Smooth muscle cell (in vitro differentiated cells): Measurements from ENCODE around the gene FAM219A. TPM values are rescaled to one million over a fixed set of nuclear protein-coding genes. Genes with fewer than 3 reads are reported as not detected.

ENCODE experiments used
- DNase-seq: peaks from one replicate; lab custom pipeline; 2025; ENCODE audit not compliant: unreplicated experiment; lab: John Stamatoyannopoulos, UW
- H2AFZ ChIP-seq: fragments of 200-600 bp; sonication (generic); 2 replicates; pipeline ENCODE4 v1.6.0; 2016; ENCODE audit warnings: antibody characterized with exemption, low read depth, mild to moderate bottlenecking
- H3F3A ChIP-seq: fragments of 200-600 bp; sonication (generic); 2 replicates; pipeline ENCODE4 v1.6.0; 2017; ENCODE audit warnings: antibody characterized with exemption, low read depth
- H3K27ac ChIP-seq: fragments of 200-600 bp; sonication (generic); 2 replicates; pipeline ENCODE4 v1.5.1; 2016; ENCODE audit warnings: low read depth, mild to moderate bottlenecking
- H3K27me3 ChIP-seq: fragments of 200-600 bp; sonication (generic); 2 replicates; pipeline ENCODE4 v1.6.1; 2016; ENCODE audit warnings: low read depth, mild to moderate bottlenecking
- H3K36me3 ChIP-seq: fragments of 200-600 bp; sonication (generic); 2 replicates; pipeline ENCODE4 v1.5.1; 2016; ENCODE audit warnings: low read depth
- H3K4me1 ChIP-seq: fragments of 200-600 bp; sonication (generic); 2 replicates; pipeline ENCODE4 v1.5.1; 2016; ENCODE audit warnings: low read depth
- H3K4me2 ChIP-seq: fragments of 200-600 bp; sonication (generic); 2 replicates; pipeline ENCODE4 v1.6.0; 2016; ENCODE audit warnings: mild to moderate bottlenecking
- H3K4me3 ChIP-seq: fragments of 200-600 bp; sonication (generic); 2 replicates; pipeline ENCODE4 v1.5.1; 2016; ENCODE audit warnings: mild to moderate bottlenecking
- H3K79me2 ChIP-seq: fragments of 200-600 bp; sonication (generic); 2 replicates; pipeline ENCODE4 v1.6.0; 2016; ENCODE audit warnings: low read depth, mild to moderate bottlenecking
- H3K9ac ChIP-seq: fragments of 200-600 bp; sonication (generic); 2 replicates; pipeline ENCODE4 v1.6.0; 2016; ENCODE audit warnings: low read depth
- H3K9me3 ChIP-seq: fragments of 200-600 bp; sonication (generic); replicated peaks from 2 replicates; pipeline ENCODE4 v1.5.1; 2016; ENCODE audit warnings: low read depth
- H4K20me1 ChIP-seq: fragments of 200-600 bp; sonication (generic); 2 replicates; pipeline ENCODE4 v1.6.0; 2016; ENCODE audit warnings: low read depth
- WGBS: methylation state at CpG from one replicate; pipeline ENCODE4 v1.1.7; 2016; ENCODE audit warnings: low lambda C conversion rate; 5-methylcytosine and 5-hydroxymethylcytosine counted together
- polyA plus RNA-seq: library from polyadenylated mRNA; unstranded; fragments of >200 nt; fragmentation: Nextera tagmentation; extraction: Ambion mirVana; gene quantifications from 2 replicates; pipeline ENCODE4 v1.2.1, GENCODE V29; 2016
- total RNA-seq: library from RNA; depleted of rRNA; stranded (reverse); fragments of >200 nt; gene quantifications from 2 replicates; pipeline ENCODE4 v1.2.3, GENCODE V29; 2014
- TF ChIP-seq, protein P1 (sequence below): fragments of 200-600 bp; sonication (generic); IDR thresholded peaks from 2 replicates; pipeline ENCODE4 v1.5.1; 2017; ENCODE audit warnings: borderline replicate concordance, mild to moderate bottlenecking, antibody characterized with exemption; ENCODE audit not compliant: insufficient read depth, poor library complexity, severe bottlenecking

The FAM219A gene
- total and polyA plus RNA-seq, 2 experiments from 2014 or later: 13.3 to 29.5 TPM

GRCh38 chr9:34502471-34502870, 44.1 kb upstream of the FAM219A start:
- Histone ChIP-seq H3K4me1 (no peaks in the 10 kb centered on the region), H3K4me3 (no peak overlapping the region), H3K9ac (no peak overlapping the region), H3K9me3 (no peaks in the 10 kb centered on the region), H3K4me2 (no peak overlapping the region), H3K27ac (no peak overlapping the region), H2AFZ (no peak overlapping the region), H4K20me1 (no peaks in the 10 kb centered on the region), H3K27me3 (peaks cover 11% of the 10 kb centered on the region), H3K36me3 (no peaks in the 10 kb centered on the region), H3K79me2 (no peaks in the 10 kb centered on the region), H3F3A (no peaks in the 10 kb centered on the region)
- WGBS: 76% methylated on average over 10 of the region's 10 CpGs
- TF ChIP-seq, protein P1, sequence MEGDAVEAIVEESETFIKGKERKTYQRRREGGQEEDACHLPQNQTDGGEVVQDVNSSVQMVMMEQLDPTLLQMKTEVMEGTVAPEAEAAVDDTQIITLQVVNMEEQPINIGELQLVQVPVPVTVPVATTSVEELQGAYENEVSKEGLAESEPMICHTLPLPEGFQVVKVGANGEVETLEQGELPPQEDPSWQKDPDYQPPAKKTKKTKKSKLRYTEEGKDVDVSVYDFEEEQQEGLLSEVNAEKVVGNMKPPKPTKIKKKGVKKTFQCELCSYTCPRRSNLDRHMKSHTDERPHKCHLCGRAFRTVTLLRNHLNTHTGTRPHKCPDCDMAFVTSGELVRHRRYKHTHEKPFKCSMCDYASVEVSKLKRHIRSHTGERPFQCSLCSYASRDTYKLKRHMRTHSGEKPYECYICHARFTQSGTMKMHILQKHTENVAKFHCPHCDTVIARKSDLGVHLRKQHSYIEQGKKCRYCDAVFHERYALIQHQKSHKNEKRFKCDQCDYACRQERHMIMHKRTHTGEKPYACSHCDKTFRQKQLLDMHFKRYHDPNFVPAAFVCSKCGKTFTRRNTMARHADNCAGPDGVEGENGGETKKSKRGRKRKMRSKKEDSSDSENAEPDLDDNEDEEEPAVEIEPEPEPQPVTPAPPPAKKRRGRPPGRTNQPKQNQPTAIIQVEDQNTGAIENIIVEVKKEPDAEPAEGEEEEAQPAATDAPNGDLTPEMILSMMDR: no peak
- DNase-seq: no peak

DNA sequence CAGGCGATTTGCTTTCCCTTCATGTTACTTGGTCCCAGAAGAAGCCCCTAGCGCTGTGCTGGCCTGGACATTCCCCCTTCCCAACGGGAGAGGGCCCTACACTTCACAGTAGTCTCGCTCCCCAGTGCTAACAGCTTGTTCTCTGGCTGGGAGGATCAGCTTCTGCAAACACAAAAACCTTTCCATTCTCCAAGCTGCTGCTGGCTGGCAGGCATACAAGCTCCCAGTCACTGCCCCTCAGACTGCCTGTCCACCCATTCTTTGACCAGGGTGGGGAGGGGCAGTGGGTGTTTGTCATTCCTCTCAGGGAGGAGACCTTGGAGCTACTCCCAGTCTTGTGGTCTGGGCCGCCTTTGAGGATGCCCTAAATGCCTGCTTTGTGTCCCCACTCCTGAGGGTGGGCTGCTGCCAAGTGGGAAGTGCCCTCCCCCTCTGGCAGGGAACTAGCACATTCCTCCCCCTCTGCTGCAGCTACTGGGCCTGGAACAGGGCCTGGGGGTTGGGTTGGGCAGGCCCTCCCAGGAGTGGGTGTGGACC, 43.6 kb upstream of the FAM219A start:
- no peaks in the 10 kb centered on the region for H3K79me2 ChIP-seq
- H3K27ac ChIP-seq: no peak overlapping the region
- no peaks in the 10 kb centered on the region for H4K20me1 ChIP-seq
- 76% methylated on average over 5 of the region's 5 CpGs for WGBS
- no peaks in the 10 kb centered on the region for H3K4me1 ChIP-seq
- no peaks in the 10 kb centered on the region for H3F3A ChIP-seq
- no peaks in the 10 kb centered on the region for H3K36me3 ChIP-seq
- no peaks in the 10 kb centered on the region for H3K9me3 ChIP-seq
- H3K9ac ChIP-seq: no peak overlapping the region
- no peak overlapping the region for H2AFZ ChIP-seq
- no peak overlapping the region for H3K4me3 ChIP-seq
- TF ChIP-seq, protein P1: no peak
- H3K4me2 ChIP-seq: no peak overlapping the region
- no peak for DNase-seq
- peaks cover 13% of the 10 kb centered on the region for H3K27me3 ChIP-seq

DNA sequence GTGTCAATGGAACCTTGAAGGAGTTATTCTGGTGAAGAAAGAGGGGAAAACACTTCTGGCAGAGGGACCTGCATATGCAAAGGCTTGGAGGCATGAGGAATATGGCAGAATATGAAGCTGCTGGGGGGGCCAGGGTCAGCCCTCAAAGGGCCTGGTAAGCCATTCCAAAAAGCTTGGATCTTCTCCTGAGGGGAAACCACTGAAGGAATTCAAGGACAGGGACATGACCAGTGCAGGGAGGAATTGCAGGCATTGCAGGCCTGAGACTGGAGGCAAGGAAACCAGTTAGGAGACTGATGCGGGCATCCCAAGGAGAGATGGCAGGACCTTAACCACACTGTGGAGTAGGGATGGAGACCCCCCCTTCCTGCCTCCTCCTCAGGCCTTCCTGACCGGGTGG, 43.0 kb upstream of the FAM219A start:
- Histone ChIP-seq H2AFZ (no peak overlapping the region), H3K27me3 (peaks cover 13% of the 10 kb centered on the region), H3F3A (no peaks in the 10 kb centered on the region), H3K27ac (no peak overlapping the region), H3K9me3 (no peaks in the 10 kb centered on the region), H3K4me2 (no peak overlapping the region), H3K79me2 (no peaks in the 10 kb centered on the region), H3K4me1 (no peaks in the 10 kb centered on the region), H4K20me1 (no peaks in the 10 kb centered on the region), H3K4me3 (no peak overlapping the region), H3K9ac (no peak overlapping the region), H3K36me3 (no peaks in the 10 kb centered on the region)
- WGBS: 88% methylated on average over 2 of the region's 2 CpGs
- no peak for DNase-seq
- TF ChIP-seq, protein P1: no peak

DNA sequence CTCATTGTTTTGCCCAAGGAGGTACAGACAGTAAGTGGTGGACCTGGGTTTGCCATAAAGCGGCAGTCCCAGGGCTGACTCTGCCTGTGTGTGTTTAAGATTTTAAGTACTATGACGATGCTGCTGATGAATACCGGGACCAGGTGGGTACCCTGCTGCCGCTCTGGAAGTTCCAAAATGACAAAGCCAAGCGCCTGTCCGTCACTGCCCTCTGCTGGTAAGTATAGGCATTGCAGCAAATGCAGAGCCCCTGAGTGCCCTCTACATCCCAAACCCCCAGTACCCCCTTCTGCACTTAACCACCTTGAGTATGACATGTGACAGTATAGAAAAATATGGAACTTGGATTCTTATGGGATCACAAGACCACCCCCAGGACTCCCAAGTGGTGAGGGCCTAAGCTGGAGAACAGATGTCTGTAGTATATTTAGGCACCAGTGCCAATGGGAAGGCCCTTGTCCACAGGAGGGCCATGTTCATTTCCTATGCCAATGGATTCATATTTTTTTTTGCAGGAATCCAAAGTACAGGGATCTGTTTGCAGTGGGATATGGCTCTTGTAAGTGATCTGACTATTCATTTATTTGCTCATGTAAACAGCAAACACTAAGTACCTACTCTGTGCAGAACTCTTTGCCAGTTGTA, 42.4 kb upstream of the FAM219A start:
- no peak overlapping the region for H2AFZ ChIP-seq
- peak; percentile 26 for DNase-seq

More for the DNA sequence above, 42.4 kb upstream of the FAM219A start:
- no peaks in the 10 kb centered on the region for H3K79me2 ChIP-seq
- no peaks in the 10 kb centered on the region for H3K9me3 ChIP-seq
- 8% methylated on average over 6 of the region's 6 CpGs for WGBS
- H4K20me1 ChIP-seq: no peaks in the 10 kb centered on the region
- H3F3A ChIP-seq: no peaks in the 10 kb centered on the region
- H3K27me3 ChIP-seq: peaks cover 13% of the 10 kb centered on the region
- no peak overlapping the region for H3K9ac ChIP-seq
- H3K27ac ChIP-seq: no peak overlapping the region
- TF ChIP-seq, protein P1: peak; percentile 98
- H3K4me1 ChIP-seq: no peaks in the 10 kb centered on the region
- no peak overlapping the region for H3K4me3 ChIP-seq
- no peaks in the 10 kb centered on the region for H3K36me3 ChIP-seq
- no peak overlapping the region for H3K4me2 ChIP-seq
